ENCODE measurements around the gene CTBP1.

CTBP1 gene

GRCh38 chr4:1171311-1172227, 77.4 kb downstream of the CTBP1 start:
- peak; percentile 46 for DNase-seq

- DNase-seq, result no peak
Measured at GRCh38 chr4:1170976-1171310, 78.0 kb downstream of the CTBP1 start.

GRCh38 chr4:1170156-1170975, 78.6 kb downstream of the CTBP1 start:
- DNase-seq, result no peak

GRCh38 chr4:1169691-1170096, 79.2 kb downstream of the CTBP1 start:
- DNase-seq, result no peak

GRCh38 chr4:1169171-1169671, 79.7 kb downstream of the CTBP1 start:
- no peak for DNase-seq

GRCh38 chr4:1168191-1169101, 80.5 kb downstream of the CTBP1 start:
- no peak for DNase-seq

GRCh38 chr4:1167244-1167949, 81.5 kb downstream of the CTBP1 start:
- DNase-seq, result peak; percentile 98

GRCh38 chr4:1166509-1167243, 82.3 kb downstream of the CTBP1 start:
- no peak for DNase-seq

- DNase-seq, result no peak
Measured at GRCh38 chr4:1164956-1165545, 83.9 kb downstream of the CTBP1 start.

- no peak for DNase-seq
Measured at GRCh38 chr4:1164444-1164843, 84.5 kb downstream of the CTBP1 start.

GRCh38 chr4:1164040-1164439, 84.9 kb downstream of the CTBP1 start:
- no peak for DNase-seq

Data from DMS53 (cell line).